ENCODE measurements around the gene FCHSD2. TPM values are rescaled to one million over a fixed set of nuclear protein-coding genes. Genes with fewer than 3 reads are reported as not detected.

The FCHSD2 gene
- total and polyA plus RNA-seq, 2 donors (not counting 3 experiments of a cell fraction or from before 2014, with no cell fraction given), result 20.8 to 56.9 TPM

DNA sequence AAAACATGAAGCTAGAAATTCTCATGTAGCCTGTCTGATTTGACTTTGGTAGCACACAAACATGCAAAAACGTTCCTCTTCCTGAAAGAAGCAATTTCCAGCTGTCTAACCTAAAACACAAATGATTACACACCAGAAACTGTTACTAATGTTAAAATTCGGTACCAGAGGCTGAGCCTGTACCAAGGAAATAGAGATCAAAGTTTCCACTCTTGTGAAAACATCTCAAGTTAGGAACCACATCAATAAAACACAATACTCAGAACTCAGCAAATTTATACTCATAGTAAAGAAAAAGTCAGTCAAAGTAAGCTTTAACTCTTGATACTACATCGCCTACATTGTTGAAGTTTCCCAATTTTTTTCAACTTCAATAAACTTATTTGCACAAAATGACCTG is 107.8 kb downstream of the FCHSD2 start:
- H4K20me1 ChIP-seq (replicated peaks; ENCODE audit: control insufficient read depth, extremely low read depth, insufficient read depth, low read length), result no peaks in the 10 kb centered on the region
- intact Hi-C loops (cut with micrococcal nuclease) (no loop called here), dilution Hi-C loops (cut with MboI; ENCODE audit: extremely low pct_ligation_motif_present, low sequenced_read_pairs) (no loop called here)
- CTCF ChIA-PET, result no interaction called here
- H3K79me2 ChIP-seq (ENCODE audit: control insufficient read depth, insufficient read depth, low read length), result peaks cover 25% of the 10 kb centered on the region
- no peaks in the 10 kb centered on the region for H3K9me3 ChIP-seq (replicated peaks; ENCODE audit: control insufficient read depth, insufficient read depth, low read length)
- H3K4me2 ChIP-seq (ENCODE audit: insufficient read depth, low read length), result no peak overlapping the region
- BruUV-seq (replicated peaks), result no TSS peak
- peaks cover 0 to 3% of the 10 kb centered on the region in 2 experiments for H3K36me3 ChIP-seq (ENCODE audit: control insufficient read depth in 2 of 2, extremely low read depth in 1 of 2, insufficient read depth in 2 of 2, low read length in 2 of 2)
- no peaks in the 10 kb centered on the region for H3K9me1 ChIP-seq (replicated peaks; ENCODE audit: control insufficient read depth, extremely low read depth, insufficient read depth, low read length)
- no peaks in the 10 kb centered on the region for H3K4me1 ChIP-seq (ENCODE audit: control insufficient read depth, extremely low read depth, insufficient read depth, low read length)
- FAIRE-seq (no peak), DNase-seq (ENCODE audit: low read depth, low spot score) (no peak)
- H2AFZ ChIP-seq (ENCODE audit: low read depth, low read length), result no peak overlapping the region
- H3K27me3 ChIP-seq (ENCODE audit: control insufficient read depth in 2 of 2, insufficient read depth in 2 of 2, low read length in 2 of 2), result no peaks in the 10 kb centered on the region
- no peak for TF ChIP-seq GATA2 (IDR thresholded peaks at IDR 0.05; ENCODE audit: insufficient read depth, insufficient read length, low read depth, low read length)
- TF ChIP-seq, protein P1, sequence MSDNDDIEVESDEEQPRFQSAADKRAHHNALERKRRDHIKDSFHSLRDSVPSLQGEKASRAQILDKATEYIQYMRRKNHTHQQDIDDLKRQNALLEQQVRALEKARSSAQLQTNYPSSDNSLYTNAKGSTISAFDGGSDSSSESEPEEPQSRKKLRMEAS (IDR thresholded peaks at IDR 0.05; ENCODE audit: insufficient read depth, insufficient read length), result no peak
- no peak for TF ChIP-seq JUN (IDR thresholded peaks at IDR 0.05; ENCODE audit: borderline replicate concordance, insufficient read depth, insufficient read length, low read depth)
- TF ChIP-seq, protein P2, sequence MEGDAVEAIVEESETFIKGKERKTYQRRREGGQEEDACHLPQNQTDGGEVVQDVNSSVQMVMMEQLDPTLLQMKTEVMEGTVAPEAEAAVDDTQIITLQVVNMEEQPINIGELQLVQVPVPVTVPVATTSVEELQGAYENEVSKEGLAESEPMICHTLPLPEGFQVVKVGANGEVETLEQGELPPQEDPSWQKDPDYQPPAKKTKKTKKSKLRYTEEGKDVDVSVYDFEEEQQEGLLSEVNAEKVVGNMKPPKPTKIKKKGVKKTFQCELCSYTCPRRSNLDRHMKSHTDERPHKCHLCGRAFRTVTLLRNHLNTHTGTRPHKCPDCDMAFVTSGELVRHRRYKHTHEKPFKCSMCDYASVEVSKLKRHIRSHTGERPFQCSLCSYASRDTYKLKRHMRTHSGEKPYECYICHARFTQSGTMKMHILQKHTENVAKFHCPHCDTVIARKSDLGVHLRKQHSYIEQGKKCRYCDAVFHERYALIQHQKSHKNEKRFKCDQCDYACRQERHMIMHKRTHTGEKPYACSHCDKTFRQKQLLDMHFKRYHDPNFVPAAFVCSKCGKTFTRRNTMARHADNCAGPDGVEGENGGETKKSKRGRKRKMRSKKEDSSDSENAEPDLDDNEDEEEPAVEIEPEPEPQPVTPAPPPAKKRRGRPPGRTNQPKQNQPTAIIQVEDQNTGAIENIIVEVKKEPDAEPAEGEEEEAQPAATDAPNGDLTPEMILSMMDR (IDR thresholded peaks at IDR 0.05; ENCODE audit: extremely low read depth in 1 of 2, insufficient read depth in 1 of 2, low read depth in 1 of 2, low read length in 2 of 2), result no peak
- TF ChIP-seq FOS (IDR thresholded peaks at IDR 0.05; ENCODE audit: borderline replicate concordance, insufficient read depth, low read length), result no peak
- no peak for TF ChIP-seq POLR2A (IDR thresholded peaks at IDR 0.05; ENCODE audit: low read depth, low read length)
- no peak for TF ChIP-seq MYC (IDR thresholded peaks at IDR 0.05; ENCODE audit: low read depth, low read length)
- TF ChIP-seq POLR2AphosphoS5 (IDR thresholded peaks at IDR 0.05; ENCODE audit: insufficient read depth, low read depth, low read length), result no peak
- H3K9ac ChIP-seq (replicated peaks; ENCODE audit: extremely low read depth, insufficient read depth, low read length), result no peak overlapping the region
- no peak overlapping the region for H3K27ac ChIP-seq (ENCODE audit: insufficient read depth, low read depth, low read length)
- POLR2A ChIA-PET, result no interaction called here
- no peak overlapping the region for H3K4me3 ChIP-seq (replicated peaks in 1 of 3; ENCODE audit: insufficient read depth in 1 of 3, low read depth in 1 of 3, low read length in 3 of 3)

Data from endothelial cell of umbilical vein (primary cell).